NB4 (cell line): ENCODE data around the gene TEAD1.

Experiments
- DNase-seq: peaks from one replicate; pipeline ENCODE4 v3.0.0; 2010; ENCODE audit warnings: low read depth
- H3K4me3 ChIP-seq: one replicate; pipeline ENCODE4 v1.5.1; 2011; ENCODE audit warnings: mild to moderate bottlenecking, low read depth, low read length, moderate library complexity
- CTCF ChIP-seq: IDR thresholded peaks from one replicate; pipeline ENCODE4 v1.5.1; 2012; ENCODE audit warnings: low read depth, low read length
- MAX ChIP-seq: IDR thresholded peaks from 2 replicates; pipeline ENCODE4 v1.6.1; 2011; ENCODE audit warnings: low read depth, low read length
- MYC ChIP-seq: IDR thresholded peaks from 2 replicates; pipeline ENCODE4 v1.6.1; 2011; ENCODE audit warnings: low read depth, low read length
- POLR2A ChIP-seq: IDR thresholded peaks from 2 replicates; pipeline ENCODE4 v1.6.1; 2011; ENCODE audit warnings: mild to moderate bottlenecking; ENCODE audit not compliant: insufficient read length; ENCODE audit errors: extremely low read depth

TEAD1 gene

GRCh38 chr11:12973528-12974181 is 299.4 kb downstream of the TEAD1 start:
- no peak for TF ChIP-seq POLR2A
- no peak for TF ChIP-seq MAX
- TF ChIP-seq MYC: no peak
- no peak for TF ChIP-seq CTCF
- no peak overlapping the region for H3K4me3 ChIP-seq
- no peak for DNase-seq

DNA sequence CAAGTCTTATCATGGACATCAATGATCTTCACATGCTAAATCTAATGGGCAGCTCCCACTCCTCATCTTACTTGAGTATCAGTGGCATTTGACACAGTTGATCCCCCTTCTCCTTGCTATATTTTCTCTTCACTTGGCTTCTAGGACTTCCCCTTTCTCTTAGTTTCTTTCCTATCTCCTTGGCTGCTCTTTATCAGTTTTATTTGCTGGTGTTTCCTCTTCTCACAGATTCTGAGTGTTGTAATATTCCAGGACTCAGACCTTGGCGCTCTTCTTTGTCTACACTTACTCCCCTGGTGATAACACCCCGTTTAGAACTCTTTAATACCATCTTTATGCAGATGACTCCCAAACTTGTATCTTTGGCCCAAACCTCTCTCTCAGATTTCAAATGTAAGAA is 301.0 kb downstream of the TEAD1 start:
- no peak overlapping the region for H3K4me3 ChIP-seq
- DNase-seq: no peak
- TF ChIP-seq POLR2A (no peak), MAX (no peak), CTCF (no peak), MYC (no peak)

DNA sequence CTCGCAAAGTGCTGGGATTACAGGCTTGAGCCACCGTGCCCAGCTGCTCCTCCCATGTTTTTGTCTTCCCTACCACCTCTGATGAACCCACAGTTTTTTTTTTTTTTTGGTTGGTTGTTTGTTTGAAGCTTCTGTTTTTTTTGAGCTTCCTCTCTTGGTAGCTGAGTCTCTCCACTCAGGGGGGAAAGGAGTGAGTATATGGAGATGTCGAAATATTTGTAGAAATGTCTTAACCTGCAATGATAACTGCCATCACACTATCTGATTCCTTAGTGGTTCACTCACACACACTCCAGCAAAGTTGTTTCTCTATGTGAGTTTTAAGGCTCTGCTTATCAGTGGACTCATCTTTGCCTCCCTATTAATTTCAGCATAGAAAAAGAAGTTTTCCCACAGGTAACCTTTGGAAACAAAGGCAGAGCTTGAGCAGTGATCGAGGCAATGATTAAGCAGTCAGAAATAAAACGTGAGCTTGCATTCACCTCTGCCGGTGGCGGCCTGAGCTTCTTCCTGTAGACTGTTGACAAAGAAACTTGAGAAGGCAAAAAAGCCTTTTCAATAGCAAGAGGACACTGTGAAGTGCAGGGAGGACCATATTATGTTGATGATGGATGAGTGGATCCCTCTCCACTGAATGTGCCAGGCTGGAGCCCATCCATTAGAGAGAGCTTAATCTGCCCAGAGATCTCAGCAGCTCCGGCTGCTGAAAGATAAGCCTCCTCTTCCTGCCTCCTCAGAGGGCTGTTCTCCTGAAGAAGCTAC is 305.9 kb downstream of the TEAD1 start:
- no peak overlapping the region for H3K4me3 ChIP-seq
- no peak for TF ChIP-seq MYC
- TF ChIP-seq CTCF: no peak
- no peak for TF ChIP-seq POLR2A
- no peak for TF ChIP-seq MAX
- peak; percentile 29 for DNase-seq

GRCh38 chr11:12981676-12982522 is 307.7 kb downstream of the TEAD1 start:
- DNase-seq: no peak
- no peak for TF ChIP-seq POLR2A
- no peak for TF ChIP-seq CTCF
- TF ChIP-seq MYC: no peak
- no peak for TF ChIP-seq MAX
- H3K4me3 ChIP-seq: no peak overlapping the region

DNA sequence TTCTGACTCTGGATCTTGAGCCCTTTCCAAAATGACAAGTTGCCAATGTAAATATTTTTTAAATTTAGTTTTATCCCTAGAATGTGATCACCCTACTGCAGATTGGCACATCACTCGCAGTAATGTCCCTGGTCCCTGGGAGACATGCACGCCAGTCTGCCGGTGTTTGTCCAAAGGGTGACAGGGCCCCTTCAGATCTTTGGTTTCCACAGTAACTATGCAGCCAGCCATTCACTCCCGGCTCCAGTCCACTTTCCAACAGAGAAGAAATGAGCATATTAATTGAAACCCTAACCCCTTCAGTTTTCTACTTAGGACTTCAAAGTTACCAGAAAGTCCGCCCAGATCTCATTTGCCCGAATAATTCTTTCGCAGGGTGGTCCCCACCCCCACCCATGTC is 309.1 kb downstream of the TEAD1 start:
- no peak for DNase-seq
- H3K4me3 ChIP-seq: no peak overlapping the region
- TF ChIP-seq CTCF (no peak), MAX (no peak), POLR2A (no peak), MYC (no peak)
